ENCODE measurements around the gene FZD10.

FZD10 gene

DNA sequence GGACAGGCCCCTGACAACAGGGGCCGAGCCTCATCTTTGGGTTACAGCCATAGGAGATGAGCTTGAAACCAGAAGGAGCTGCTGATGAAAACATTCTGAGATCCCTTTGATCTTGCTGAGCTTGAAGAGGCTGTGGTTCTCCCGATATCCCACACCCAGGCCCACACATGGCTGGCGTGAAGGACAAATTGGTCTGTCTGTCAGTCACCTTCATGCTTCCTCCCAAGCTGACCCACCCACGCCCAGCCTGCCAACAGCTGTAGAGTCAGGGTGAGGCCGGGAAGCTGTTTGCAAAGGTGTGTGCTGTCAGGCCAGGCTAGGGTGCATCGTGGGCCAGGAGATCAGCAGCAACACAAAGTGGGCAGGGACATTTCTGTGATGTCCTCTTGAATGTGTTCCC, 43.2 kb downstream of the FZD10 start:
- H3K4me2 ChIP-seq, result no peak overlapping the region
- no peaks in the 10 kb centered on the region for H3K79me2 ChIP-seq (ENCODE audit: insufficient read depth, low read depth)
- H3K27me3 ChIP-seq (ENCODE audit: insufficient read depth, low read depth), result no peaks in the 10 kb centered on the region
- TF ChIP-seq, protein P1, sequence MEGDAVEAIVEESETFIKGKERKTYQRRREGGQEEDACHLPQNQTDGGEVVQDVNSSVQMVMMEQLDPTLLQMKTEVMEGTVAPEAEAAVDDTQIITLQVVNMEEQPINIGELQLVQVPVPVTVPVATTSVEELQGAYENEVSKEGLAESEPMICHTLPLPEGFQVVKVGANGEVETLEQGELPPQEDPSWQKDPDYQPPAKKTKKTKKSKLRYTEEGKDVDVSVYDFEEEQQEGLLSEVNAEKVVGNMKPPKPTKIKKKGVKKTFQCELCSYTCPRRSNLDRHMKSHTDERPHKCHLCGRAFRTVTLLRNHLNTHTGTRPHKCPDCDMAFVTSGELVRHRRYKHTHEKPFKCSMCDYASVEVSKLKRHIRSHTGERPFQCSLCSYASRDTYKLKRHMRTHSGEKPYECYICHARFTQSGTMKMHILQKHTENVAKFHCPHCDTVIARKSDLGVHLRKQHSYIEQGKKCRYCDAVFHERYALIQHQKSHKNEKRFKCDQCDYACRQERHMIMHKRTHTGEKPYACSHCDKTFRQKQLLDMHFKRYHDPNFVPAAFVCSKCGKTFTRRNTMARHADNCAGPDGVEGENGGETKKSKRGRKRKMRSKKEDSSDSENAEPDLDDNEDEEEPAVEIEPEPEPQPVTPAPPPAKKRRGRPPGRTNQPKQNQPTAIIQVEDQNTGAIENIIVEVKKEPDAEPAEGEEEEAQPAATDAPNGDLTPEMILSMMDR (conservative IDR thresholded peaks at IDR 0.05; ENCODE audit: low read depth, low read length), result no peak
- H3K4me1 ChIP-seq (ENCODE audit: low read depth, poor library complexity, severe bottlenecking), result no peaks in the 10 kb centered on the region
- H3K36me3 ChIP-seq (ENCODE audit: insufficient read depth), result no peaks in the 10 kb centered on the region
- H3K4me3 ChIP-seq (IDR thresholded peaks at IDR 0.05; ENCODE audit: insufficient read depth, low read depth, low read length), result no peak overlapping the region
- no peak overlapping the region for H2AFZ ChIP-seq (ENCODE audit: low read depth)
- H4K20me1 ChIP-seq (ENCODE audit: insufficient read depth), result no peaks in the 10 kb centered on the region
- H3K27ac ChIP-seq, result no peak overlapping the region
- no peak overlapping the region for H3K9ac ChIP-seq

DNA sequence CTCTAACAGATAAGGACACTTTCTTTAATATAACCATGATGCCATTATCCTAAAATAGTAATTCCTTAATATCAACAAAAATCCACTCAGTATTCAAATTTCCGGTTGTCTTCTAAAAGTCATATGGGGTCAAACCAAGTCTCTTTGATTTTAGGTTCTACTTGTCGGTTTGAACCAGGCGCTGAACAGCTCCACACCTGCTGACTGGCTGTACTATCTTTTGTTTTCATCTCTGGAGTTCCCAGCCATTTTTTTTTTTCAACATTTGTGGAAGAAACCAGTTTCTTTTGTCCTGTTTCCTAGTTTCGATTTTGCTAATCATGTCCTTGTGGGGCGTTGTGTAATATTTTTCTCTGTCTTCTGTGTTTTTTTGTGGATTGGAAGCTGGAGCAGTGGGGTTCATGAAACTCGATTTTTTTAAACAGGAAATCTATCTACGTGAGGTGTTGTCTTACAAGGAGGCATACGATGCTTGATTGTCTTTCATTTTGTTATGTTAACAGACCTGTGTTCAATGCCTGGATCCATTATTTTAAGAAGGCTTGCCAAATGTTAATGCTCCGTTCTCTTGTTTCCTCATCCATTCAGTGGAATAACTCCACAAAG, 50.2 kb downstream of the FZD10 start:
- Histone ChIP-seq H3K36me3 (ENCODE audit: insufficient read depth) (no peaks in the 10 kb centered on the region), H3K4me1 (ENCODE audit: low read depth, poor library complexity, severe bottlenecking) (no peaks in the 10 kb centered on the region), H3K4me2 (no peak overlapping the region), H4K20me1 (ENCODE audit: insufficient read depth) (no peaks in the 10 kb centered on the region), H3K79me2 (ENCODE audit: insufficient read depth, low read depth) (no peaks in the 10 kb centered on the region), H2AFZ (ENCODE audit: low read depth) (no peak overlapping the region), H3K27me3 (ENCODE audit: insufficient read depth, low read depth) (no peaks in the 10 kb centered on the region), H3K4me3 (IDR thresholded peaks at IDR 0.05; ENCODE audit: insufficient read depth, low read depth, low read length) (no peak overlapping the region), H3K9ac (no peak overlapping the region), H3K27ac (no peak overlapping the region)
- TF ChIP-seq, protein P1 (conservative IDR thresholded peaks at IDR 0.05; ENCODE audit: low read depth, low read length), result no peak

DNA sequence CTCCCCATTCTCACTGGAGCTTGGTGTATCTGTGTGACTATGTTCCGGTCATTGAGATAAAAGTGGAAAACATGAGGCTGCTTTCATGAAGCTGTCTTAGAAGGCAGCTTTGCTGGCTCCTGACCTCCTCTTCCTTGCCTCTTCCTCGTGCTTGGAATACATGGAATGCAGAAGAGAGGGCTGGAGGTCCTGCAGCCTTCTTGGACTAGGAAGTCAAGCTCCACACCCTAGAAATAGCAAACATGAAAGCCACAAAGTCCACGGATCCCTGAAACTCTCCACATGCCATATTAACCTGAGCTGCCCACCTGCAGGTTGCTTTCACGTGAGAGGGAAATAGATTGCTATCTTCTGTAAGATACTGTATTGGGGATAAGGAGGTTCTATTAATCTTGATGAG, 51.0 kb downstream of the FZD10 start:
- Histone ChIP-seq H4K20me1 (ENCODE audit: insufficient read depth) (no peaks in the 10 kb centered on the region), H3K4me2 (no peak overlapping the region), H3K36me3 (ENCODE audit: insufficient read depth) (no peaks in the 10 kb centered on the region), H3K4me1 (ENCODE audit: low read depth, poor library complexity, severe bottlenecking) (no peaks in the 10 kb centered on the region), H3K27me3 (ENCODE audit: insufficient read depth, low read depth) (no peaks in the 10 kb centered on the region), H3K9ac (no peak overlapping the region), H3K27ac (no peak overlapping the region), H3K79me2 (ENCODE audit: insufficient read depth, low read depth) (no peaks in the 10 kb centered on the region), H2AFZ (ENCODE audit: low read depth) (no peak overlapping the region), H3K4me3 (IDR thresholded peaks at IDR 0.05; ENCODE audit: insufficient read depth, low read depth, low read length) (no peak overlapping the region)
- TF ChIP-seq, protein P1 (conservative IDR thresholded peaks at IDR 0.05; ENCODE audit: low read depth, low read length), result no peak

DNA sequence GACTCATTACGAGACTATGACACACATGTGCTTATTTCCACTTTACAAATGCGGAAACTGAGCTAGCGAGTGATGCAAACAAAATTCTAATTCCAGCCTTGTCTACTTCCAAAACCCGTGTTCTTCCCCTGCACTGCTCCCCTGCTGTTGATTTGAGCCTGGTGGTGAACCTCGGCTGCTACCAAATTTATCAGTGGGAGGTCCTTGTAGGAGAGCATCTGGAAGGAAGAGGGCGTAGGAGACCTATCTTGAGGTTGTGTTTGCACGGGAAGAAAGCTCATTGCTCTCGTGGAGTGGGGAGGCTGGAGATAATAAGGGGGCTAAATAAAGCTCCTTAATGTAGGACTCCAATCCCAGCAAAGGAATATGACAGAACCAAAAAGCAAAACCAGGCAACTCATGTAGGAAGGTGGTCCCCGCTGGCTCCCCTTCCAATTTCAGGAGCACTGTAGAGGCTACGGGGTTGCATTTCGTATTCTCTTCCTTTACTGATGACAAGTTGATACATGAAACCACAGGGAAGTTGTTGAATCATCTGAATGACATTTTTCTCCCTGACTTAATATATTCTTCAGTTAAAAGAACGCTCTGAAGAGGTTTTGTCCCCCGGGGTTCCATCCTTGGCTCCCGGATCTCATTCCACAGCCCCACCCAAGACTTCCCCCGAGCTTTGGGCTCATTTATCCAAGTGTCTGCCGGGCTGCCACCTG, 52.6 kb downstream of the FZD10 start:
- H3K4me2 ChIP-seq, result no peak overlapping the region
- H3K27me3 ChIP-seq (ENCODE audit: insufficient read depth, low read depth), result no peaks in the 10 kb centered on the region
- no peaks in the 10 kb centered on the region for H3K4me1 ChIP-seq (ENCODE audit: low read depth, poor library complexity, severe bottlenecking)
- TF ChIP-seq, protein P1 (conservative IDR thresholded peaks at IDR 0.05; ENCODE audit: low read depth, low read length), result no peak
- no peak overlapping the region for H3K27ac ChIP-seq
- H2AFZ ChIP-seq (ENCODE audit: low read depth), result no peak overlapping the region
- H3K4me3 ChIP-seq (IDR thresholded peaks at IDR 0.05; ENCODE audit: insufficient read depth, low read depth, low read length), result no peak overlapping the region
- no peak overlapping the region for H3K9ac ChIP-seq
- no peaks in the 10 kb centered on the region for H3K79me2 ChIP-seq (ENCODE audit: insufficient read depth, low read depth)
- no peaks in the 10 kb centered on the region for H3K36me3 ChIP-seq (ENCODE audit: insufficient read depth)
- no peaks in the 10 kb centered on the region for H4K20me1 ChIP-seq (ENCODE audit: insufficient read depth)
